Measurements from ENCODE around the gene ASB10.

The ASB10 gene

DNA sequence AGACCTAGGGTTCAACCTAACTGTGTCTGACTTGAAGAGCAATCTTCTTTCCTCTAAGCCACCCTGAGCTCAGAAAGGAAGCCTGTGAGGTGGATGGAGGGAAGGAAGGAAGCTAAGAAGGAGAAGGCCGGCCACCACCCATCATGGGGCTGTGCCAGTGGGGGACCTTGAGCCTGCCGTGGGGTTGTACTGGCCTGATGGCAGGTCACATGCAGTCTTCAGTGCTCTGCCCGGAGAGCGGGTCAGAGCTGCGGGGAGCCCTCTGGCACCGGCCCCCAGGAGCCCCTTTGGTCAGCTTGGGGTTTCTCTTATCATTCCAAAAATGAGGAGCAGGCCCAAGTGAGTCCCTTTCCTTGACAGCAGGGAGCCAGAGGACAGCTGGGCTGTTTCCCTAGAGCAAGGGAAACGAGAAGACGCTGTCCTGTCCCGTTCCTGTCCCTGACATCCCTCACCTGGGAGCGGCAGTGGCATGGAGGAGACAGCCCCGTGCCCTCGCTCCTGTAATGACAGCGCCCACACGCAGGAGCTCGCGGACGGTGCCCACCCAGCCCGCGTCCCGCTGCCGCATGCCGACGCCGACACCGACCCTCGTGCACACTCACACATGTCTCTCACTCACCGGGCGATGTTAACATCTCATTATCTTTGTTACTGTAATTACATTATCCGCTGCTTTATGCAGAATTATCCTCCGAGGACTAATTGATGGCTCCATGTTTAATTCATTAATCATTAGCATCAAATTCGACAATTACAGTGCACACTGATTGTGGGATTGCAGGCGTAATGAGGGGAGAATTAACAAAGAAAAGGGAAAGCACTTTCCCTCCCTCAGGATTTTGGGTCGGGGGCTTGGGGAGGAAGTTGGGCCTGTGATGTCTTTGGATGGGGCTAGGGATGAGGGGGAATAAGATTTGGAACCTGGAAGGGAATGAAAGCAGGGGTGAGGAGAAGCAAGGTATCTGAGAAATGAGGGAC lies 50.9 kb downstream of the ASB10 start:
- DNase-seq = no peak

DNA sequence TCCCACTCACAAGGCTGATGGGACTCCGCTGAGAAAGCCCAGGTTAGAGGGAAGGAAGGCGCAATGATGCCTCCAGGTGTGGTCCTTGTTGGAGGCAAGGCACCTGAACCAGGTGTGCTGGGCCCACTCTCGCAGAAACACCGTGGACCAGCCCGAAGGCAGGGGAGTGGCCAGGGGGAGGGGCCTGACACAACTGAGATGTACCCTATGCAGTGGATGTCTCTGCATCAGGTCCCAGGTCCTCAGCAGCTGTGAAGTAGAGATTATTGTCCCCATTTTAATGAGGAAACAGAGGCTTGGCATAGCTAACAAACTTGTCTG lies 51.6 kb downstream of the ASB10 start:
- no peak for DNase-seq

DNA sequence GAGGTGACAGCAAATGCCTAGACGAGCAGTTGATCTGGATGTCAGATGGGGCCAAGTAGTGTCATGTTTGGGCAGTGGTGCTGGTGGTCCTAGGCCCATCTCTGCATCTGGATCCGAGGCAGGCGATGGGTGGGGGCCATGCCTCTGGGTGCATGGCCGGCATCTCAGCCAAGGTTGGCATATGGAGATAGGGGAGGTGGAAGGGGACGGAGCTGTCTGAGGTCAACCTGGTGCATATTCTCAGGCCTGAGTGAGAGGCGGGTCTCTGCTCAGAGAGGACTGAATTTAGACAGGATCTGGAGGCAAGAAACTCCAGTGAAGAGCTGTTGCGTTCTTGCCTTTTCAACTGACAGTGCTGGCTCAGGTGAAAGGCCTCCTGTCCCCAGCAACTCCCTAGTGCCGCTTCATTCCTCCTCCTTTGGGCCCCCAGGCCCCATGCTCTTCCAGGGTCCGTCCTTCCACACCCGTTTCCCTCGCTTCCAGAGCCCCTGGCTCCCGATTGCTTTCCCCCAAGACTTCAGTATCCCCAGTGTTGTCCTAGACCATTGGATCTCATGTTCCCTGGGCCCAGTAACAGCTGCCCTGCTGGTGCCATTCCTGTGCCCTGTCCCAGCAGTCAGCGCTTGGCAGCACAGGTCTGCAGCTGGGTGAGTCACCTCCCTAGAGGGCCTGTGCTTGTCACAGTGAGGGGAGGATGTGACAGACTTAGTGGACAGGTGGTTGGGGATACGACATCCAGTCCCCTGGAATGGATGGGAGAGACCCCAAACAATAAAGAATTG lies 52.1 kb downstream of the ASB10 start:
- no peak for DNase-seq

DNA sequence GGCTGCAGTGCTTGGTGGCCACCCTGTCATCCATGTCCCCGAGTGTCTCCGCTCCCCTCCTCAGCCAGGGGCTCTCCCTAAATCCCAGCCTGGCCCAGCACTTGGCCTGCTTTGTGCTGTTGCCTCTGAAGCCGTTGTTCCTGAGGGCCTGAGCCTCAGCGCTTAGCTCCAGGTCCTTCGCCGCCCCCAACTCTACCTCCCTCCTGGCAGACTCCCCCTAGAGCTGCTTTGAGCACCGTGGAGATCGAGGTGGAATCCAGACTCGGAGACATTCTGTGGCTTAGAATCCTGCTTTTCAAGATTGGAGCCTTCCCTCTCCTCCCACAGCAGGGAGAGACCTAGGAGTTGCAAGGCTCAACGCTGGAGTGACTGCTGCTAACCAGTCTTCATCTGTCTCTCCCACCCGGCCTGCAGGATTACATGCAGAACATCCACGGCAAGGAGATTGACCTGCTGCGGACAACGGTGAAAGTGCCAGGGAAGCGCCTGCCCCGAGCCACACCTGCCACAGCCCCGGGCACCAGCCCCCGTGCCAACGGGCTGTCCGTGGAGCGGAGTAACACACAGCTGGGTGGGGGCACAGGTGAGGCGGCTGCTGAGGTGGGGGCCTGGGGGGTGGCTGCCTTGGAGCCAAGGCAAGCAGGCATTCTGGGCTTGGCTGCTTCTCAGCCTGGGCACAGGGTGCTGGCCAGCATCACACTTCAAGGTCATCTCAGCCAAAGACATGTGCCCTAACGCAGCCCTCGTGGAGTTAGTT lies 52.9 kb downstream of the ASB10 start:
- no peak for DNase-seq

DNA sequence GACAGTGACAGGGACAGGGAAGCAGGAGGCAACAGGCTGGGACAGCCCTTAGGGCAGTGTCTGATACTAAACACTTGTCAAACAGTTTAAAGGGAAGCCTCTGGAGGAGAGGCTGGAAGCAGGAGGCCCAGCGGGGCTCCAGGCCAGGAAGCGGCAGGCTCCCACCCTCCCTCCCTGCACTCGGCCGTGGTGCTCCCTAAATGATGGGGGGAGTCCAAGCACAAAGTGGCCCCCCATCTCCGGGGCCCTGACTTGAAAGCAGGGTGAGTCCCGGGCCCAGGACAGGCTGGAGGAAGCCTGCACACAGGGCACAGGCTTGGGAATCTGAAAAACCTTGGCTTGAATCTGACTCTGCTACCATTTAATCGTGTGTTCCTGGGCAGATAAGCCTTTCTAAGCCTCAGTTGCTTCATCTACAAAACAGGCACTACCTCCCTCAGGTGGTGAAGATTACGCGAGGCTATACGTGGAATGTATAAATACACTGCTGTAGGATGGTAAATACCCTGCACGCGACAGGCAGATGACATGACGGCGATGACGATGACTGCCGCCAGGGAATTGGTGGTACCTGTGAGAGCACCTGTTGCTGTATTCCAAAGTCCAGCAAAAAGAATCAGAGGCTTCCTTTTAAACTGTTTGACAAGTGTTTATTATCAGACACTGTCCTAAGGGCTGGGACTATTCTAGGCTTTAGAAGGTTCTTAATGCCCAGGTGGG lies 53.6 kb downstream of the ASB10 start:
- no peak for DNase-seq

DNA sequence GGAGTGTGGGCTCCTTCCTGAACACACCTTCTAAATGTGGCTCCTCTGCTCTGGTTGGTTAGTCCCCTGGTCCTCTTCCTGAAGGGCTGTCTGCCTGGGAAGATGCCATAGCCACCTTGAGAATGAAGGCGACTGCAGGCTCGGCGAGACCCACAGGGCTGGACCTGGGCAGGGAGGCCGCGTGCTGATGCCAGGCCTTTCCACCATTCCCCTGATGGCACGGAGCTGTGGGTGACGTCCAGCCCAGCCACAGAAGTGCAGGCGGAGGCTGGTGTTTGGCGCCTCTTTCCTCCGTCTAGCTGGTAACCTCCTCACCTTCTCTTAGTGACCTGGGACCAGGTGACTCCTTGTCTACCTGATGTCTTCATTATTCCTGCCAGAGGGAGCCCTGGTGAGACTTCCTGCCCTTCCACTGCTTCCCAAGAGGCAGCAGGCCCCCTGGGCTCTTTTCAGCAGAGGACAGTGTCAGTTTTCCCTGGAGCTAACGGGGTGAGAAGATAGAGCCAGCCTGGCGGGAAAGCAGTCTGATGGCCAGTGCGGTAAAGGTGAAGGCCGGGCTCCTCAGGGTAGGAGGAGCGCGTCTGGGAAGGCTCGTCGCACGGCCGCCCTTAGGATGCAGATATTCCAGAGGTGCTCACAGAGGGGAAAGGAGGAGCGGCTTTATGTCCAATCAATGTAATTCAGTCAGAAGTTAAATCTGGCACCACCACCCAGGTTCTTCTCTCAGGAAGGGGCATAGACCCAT lies 54.4 kb downstream of the ASB10 start:
- no peak for DNase-seq

DNA sequence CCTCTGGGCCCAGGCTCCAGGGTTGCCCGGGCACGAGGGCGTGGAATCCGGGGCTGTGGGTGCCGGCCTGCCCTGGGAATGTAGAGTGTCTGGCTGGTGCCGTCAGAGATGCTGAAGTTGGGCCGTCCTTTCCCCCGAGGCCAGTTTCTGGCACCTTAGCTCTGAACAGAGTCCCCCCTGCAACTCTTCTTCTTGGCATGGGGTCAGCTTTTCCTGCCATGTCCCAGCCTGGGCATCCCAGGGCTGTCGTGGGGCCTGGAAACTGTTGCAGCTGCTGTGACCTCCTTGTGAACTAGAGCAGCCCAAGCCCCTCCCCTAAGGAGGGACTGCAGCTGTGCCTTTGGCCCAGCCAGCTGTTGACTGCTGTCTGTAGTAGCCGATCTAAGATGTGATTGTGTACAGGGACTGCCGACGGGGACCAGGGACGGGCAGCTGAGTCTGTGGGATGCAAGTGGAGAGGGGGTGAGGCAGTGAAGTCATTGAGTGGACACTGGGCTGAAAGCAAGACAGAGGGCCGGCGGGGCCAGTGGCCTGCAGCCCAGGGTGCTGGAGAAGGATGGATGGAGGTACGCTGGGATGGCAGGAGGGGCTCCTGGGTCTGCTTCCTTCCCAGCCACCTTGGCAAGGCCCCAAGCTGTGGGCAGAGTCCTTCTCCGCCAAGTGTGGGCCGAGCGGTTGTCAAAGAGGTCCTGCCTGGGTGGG lies 55.3 kb downstream of the ASB10 start:
- DNase-seq = peak in 8 of 14 donors; percentile 14 to 81 (median 51)

DNA sequence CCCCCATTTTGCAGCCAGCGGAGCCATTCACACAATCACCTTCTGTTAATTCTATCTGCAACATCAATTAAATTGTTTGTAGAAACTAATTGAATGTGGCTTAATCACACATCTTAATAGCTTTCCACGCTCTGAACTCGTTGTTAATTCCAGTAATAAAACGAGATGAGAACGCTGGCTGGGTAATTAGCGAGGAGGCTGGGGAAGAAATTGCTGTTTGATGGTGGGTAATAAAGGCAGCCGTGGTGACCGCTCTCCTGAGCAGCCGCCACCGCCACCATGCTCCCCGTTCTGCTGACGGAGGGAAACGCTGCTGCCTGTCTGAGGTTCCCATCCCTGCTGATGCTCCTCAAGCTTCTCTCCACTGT lies 55.8 kb downstream of the ASB10 start:
- DNase-seq = peak in 1 of 14 donors; percentile 54

DNA sequence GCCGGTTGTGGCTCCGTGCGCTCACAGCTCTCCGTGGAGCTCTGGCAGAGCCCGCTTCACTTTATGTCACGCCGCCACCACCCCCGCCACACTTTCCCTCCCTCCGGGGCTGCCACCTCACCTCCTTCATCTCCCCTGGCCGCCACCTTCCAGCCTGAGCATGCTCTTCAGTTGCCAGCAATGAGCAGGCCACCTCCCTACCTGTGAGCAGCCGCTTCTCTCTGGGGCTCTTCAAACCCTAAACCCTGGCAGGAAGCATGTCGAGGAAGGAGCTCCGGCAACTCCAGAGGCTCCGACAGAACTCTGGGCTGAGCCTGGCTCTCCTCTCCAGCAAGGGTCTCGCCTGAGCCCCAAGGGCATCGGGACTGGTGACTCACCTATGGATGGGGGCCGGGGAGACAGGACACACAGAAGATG lies 56.3 kb downstream of the ASB10 start:
- no peak for DNase-seq

DNA sequence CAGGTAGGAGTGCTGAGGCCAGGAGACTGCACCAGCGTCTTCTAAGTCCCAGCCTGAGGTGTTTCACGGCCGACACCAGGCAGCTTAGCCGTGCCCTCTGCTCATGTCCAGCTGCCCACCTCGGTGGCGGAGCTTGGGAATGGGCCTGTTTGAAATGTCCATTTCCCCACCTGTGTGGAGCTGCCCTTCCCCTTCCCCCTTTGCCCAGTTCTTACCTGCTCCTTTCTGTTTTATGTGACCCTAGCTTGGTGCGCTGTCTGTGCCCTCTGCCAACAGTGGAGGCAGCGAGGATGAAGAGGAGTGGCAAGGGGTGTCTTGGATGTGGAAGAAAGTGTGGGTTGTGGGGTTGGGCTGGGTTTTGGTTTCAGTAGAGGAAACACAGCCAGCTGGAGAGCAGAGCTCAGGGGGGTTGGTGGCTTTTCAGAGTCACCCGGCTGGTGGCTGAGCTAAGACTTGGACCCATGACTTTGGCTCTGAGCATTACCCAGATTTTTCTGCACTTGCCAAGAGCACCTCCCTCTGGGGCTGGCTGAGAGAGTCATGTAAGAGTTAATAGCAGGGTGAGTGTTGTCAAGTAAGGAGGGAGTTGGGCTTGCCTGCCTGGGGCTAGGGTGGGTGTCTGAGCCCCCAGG lies 57.0 kb downstream of the ASB10 start:
- DNase-seq = peak in 1 of 14 donors; percentile 20

DNA sequence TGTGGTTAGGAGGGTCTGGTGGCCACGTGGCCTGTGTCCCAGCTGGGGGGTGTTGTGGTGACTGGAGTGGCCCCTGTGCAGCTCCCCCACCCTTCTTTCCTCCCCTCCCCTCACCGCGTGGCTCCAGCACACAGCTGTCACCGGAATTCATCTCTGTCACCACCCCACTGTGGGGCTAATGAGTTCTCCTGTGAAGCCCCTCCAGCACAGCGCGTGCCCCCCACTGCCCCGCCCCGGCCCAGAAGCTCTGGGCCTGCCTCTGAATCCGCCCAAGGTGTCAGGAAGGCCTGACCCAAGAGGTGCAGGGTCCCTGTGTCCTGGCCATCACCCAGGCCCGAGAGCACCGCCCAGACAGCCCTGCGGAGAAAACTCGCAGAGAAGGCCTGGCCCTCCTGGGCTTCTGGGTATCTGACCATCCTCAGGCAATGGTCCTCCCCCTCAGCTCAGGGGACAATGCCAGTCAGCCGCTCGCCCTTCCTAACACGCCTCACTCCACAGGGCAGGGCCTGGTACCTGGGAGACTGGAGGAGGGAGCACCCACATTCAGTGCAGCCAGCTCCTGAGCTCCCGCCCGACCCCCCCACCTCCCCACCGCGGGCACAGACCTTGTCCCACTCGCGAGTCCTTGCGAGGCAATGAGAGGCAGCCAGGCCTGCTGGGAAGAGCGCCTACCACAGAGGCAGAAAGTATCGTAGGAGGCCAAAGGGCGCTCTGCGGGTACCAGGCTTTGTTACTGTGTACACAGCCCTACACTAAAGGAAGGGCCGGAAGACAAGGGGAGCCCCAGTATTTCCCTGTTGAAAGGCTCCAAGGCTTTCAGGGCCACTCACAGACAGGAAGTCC lies 57.7 kb downstream of the ASB10 start:
- no peak for DNase-seq

DNA sequence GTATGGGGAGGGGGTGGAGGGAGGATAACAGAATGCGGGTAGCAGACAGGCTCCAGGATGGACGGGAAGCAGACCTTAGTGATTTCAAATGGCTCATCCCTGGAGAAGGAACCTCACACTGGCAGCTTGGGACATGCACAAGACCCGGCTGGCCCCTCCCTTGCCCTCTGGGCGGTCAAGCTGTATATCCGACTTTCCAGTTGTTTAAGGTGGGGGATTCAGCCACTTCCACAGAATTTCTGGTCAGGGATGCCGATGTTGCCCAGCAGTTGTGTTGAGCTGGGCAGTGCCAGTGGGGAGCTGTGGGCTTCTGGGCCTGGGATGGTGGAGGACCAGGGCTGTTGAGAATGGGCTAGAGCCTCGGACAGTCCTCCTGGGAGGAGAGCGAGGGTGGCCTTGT lies 58.3 kb downstream of the ASB10 start:
- DNase-seq = no peak

DNA sequence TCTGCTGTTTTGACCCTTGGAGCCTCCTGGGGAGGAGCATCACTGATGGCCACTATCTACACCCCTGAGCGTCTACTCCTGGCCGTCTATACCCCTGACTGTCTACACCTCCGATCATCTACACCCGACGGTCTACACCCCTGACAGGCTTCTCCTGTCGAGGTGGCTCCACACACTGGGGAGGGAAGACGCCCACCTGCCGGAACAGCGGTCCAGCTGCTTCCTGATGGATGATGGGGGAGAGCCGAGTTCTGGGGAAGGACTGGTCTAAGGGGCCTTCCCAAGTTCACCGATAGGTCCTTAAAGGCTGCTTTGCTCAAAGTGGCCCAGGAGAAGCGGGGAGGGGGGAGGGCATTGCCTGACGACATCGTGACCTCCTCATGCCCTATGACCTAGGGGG lies 58.9 kb downstream of the ASB10 start:
- no peak for DNase-seq

DNA sequence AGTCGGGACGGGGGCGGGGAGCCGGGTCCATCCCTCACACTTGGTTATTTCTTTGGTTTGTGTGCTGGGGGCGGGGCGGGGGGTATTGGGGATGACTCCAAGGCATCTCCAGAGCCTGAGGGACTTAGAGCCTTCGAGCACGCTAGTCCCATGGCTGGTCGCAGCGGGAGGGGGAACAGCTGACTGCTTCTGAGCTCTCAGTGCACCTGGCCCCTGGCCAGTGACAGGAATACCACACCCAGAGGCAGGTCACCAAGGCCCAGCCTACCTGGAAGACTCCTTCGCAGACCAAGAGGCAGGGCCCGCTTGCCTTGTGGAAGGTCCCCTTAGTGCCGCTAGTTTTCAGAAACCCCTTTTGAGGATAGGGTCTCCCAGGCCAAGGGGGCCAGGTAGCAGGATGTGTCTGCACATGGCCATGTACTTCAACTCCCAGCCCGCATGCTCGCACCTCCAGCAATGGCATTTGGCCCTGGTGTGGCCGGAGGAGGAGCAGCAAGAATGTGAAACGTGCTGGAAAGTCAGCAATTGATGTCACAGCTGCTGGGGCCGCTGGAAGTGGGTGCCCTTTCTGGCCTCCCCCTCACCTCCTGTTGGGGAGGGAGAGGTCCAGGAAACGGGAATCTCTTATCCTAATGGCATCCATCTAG lies 60.4 kb downstream of the ASB10 start:
- no peak for DNase-seq

DNA sequence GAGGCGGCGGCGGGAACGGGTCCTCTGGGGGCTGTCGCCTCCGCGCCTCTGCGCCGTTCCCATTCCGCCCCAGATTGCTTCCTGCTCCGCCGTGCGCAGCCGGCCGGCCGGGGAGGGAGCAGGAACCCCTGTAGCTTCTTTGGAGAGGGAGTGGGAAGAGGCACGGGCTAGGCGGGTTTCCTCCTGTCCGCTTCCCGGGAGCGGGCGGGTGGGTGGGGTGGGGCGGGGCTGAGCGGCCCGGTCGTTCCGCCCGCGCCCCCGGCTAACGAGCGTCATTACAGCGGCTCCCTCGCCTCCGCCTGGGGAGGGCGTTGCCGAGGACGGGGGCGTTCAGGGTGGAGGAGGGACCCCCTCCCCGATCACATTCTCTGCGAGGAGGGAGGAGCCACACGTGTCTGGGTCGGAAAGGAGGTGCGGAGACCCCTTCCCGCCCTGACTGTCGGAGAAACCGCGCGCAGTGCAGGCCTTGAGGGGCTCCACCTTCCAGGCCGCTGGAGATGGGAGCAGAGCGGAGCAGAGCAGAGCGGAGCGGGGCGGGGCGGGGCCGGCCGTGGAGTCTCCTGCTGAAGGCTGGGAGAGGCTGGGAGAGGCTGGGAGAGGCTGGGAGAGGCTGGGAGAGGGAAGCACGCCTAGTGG lies 61.1 kb downstream of the ASB10 start:
- DNase-seq = no peak

Data from C1 segment of cervical spinal cord (tissue), 14 donors.